Muscle layer of duodenum (tissue), 2 donors: ENCODE results near the gene RANBP10.
A peak's percentile ranks its signal among the peaks of the same experiment; 100 is the strongest.

ENCODE experiments used
- H3K27ac ChIP-seq: one replicate; pipeline ENCODE4 v1.7.0; 2013; ENCODE audit warnings: mild to moderate bottlenecking, low read length
- H3K27me3 ChIP-seq: one replicate; pipeline ENCODE4 v1.7.0; 2013; ENCODE audit warnings: low read depth, mild to moderate bottlenecking, control low read depth, low read length
- H3K36me3 ChIP-seq, 2 donors: one replicate each; pipeline ENCODE4 v1.7.0; 2013; ENCODE audit warnings: low read length in 2 of 2, control low read depth in 1 of 2, mild to moderate bottlenecking in 1 of 2; ENCODE audit not compliant: insufficient read depth in 2 of 2, control insufficient read depth in 1 of 2
- H3K4me1 ChIP-seq, 2 donors: one replicate each; pipeline ENCODE4 v1.7.0; 2013; ENCODE audit warnings: low read length in 2 of 2, mild to moderate bottlenecking in 2 of 2, control low read depth in 1 of 2, moderate library complexity in 1 of 2; ENCODE audit not compliant: insufficient read depth in 2 of 2, control insufficient read depth in 1 of 2
- H3K4me3 ChIP-seq, 2 donors: one replicate each; pipeline ENCODE4 v1.7.0; 2013; ENCODE audit warnings: low read length in 2 of 2, low read depth in 1 of 2, mild to moderate bottlenecking in 1 of 2
- H3K9me3 ChIP-seq, 2 donors: one replicate each; pipeline ENCODE4 v1.7.0; 2013; ENCODE audit warnings: low read length in 2 of 2, control low read depth in 1 of 2, mild to moderate bottlenecking in 1 of 2; ENCODE audit not compliant: control insufficient read depth in 1 of 2
- donor health status: healthy.

RANBP10 gene

GRCh38 chr16:67806428-67807147, at the start of gene RANBP10, which contains the start of gene TSNAXIP1:
Gene RANBP10 (minus strand): TSS chr16:67806560. CDS start chr16:67806536, 24 bp downstream.
Gene TSNAXIP1 (plus strand): TSS chr16:67806889. CDS start chr16:67807150, 261 bp downstream.
- Histone ChIP-seq H3K4me1 (peaks cover 11 to 21% of the 10 kb centered on the region in 2 donors), H3K36me3 (peaks cover 5 to 8% of the 10 kb centered on the region in 2 donors), H3K4me3 (peak within 1 kb of the TSS; percentile 89 to 96), H3K9me3 (no peaks in the 10 kb centered on the region), H3K27ac (peak within 1 kb of the TSS; percentile 75), H3K27me3 (no peaks in the 10 kb centered on the region)

GRCh38 chr16:67855789-67856188, 49.4 kb upstream of the RANBP10 start:
- Histone ChIP-seq H3K27me3 (no peaks in the 10 kb centered on the region), H3K4me1 (peaks cover 8 to 31% of the 10 kb centered on the region in 2 donors), H3K4me3 (no peak overlapping the region), H3K27ac (no peak overlapping the region), H3K9me3 (no peaks in the 10 kb centered on the region), H3K36me3 (peaks cover 0 to 11% of the 10 kb centered on the region in 2 donors)

GRCh38 chr16:67853670-67854069, 47.3 kb upstream of the RANBP10 start:
- Histone ChIP-seq H3K36me3 (peaks cover 0 to 6% of the 10 kb centered on the region in 2 donors), H3K4me1 (peaks cover 8 to 32% of the 10 kb centered on the region in 2 donors), H3K27me3 (no peaks in the 10 kb centered on the region), H3K27ac (no peak overlapping the region), H3K4me3 (no peak overlapping the region), H3K9me3 (no peaks in the 10 kb centered on the region)

GRCh38 chr16:67848118-67848517, 41.8 kb upstream of the RANBP10 start:
- Histone ChIP-seq H3K36me3 (peaks cover 0 to 6% of the 10 kb centered on the region in 2 donors), H3K4me3 (peak overlapping the region; percentile 84 to 97), H3K27ac (peak overlapping the region; percentile 75), H3K4me1 (peaks cover 26 to 49% of the 10 kb centered on the region in 2 donors), H3K9me3 (no peaks in the 10 kb centered on the region), H3K27me3 (no peaks in the 10 kb centered on the region)

GRCh38 chr16:67847064-67847861, 40.9 kb upstream of the RANBP10 start, which contains the start of gene CENPT:
Gene CENPT (minus strand): TSS chr16:67847693. CDS start chr16:67833859, 13,834 bp downstream.
- no peaks in the 10 kb centered on the region for H3K9me3 ChIP-seq
- no peaks in the 10 kb centered on the region for H3K27me3 ChIP-seq
- peaks cover 0 to 6% of the 10 kb centered on the region in 2 donors for H3K36me3 ChIP-seq
- H3K4me3 ChIP-seq: peak within 1 kb of the TSS; percentile 84 to 97
- peak within 1 kb of the TSS; percentile 81 for H3K27ac ChIP-seq
- peaks cover 26 to 51% of the 10 kb centered on the region in 2 donors for H3K4me1 ChIP-seq

GRCh38 chr16:67846320-67847063, 40.1 kb upstream of the RANBP10 start, which contains the start of gene NUTF2:
Gene NUTF2 (plus strand): TSS chr16:67846933. CDS start chr16:67865131, 18,198 bp downstream.
- Histone ChIP-seq H3K36me3 (peaks cover 0 to 10% of the 10 kb centered on the region in 2 donors), H3K27ac (peak within 1 kb of the TSS; percentile 81), H3K27me3 (no peaks in the 10 kb centered on the region), H3K9me3 (no peaks in the 10 kb centered on the region), H3K4me3 (peak within 1 kb of the TSS; percentile 84 to 97), H3K4me1 (peaks cover 26 to 51% of the 10 kb centered on the region in 2 donors)

- Histone ChIP-seq H3K9me3 (no peaks in the 10 kb centered on the region), H3K36me3 (peaks cover 0 to 10% of the 10 kb centered on the region in 2 donors), H3K4me1 (peaks cover 26 to 51% of the 10 kb centered on the region in 2 donors), H3K27ac (peak overlapping the region; percentile 81), H3K4me3 (peak overlapping the region; percentile 84 to 97), H3K27me3 (no peaks in the 10 kb centered on the region)
Observed at GRCh38 chr16:67846063-67846319, 39.6 kb upstream of the RANBP10 start.

- Histone ChIP-seq H3K36me3 (peaks cover 0 to 10% of the 10 kb centered on the region in 2 donors), H3K4me3 (peak overlapping the region; percentile 84 to 97), H3K27me3 (no peaks in the 10 kb centered on the region), H3K9me3 (no peaks in the 10 kb centered on the region), H3K4me1 (peaks cover 26 to 51% of the 10 kb centered on the region in 2 donors), H3K27ac (peak overlapping the region; percentile 81)
Observed at GRCh38 chr16:67845291-67846062, 39.1 kb upstream of the RANBP10 start.

GRCh38 chr16:67844497-67844896, 38.1 kb upstream of the RANBP10 start:
- H3K9me3 ChIP-seq: no peaks in the 10 kb centered on the region
- H3K27ac ChIP-seq: peak overlapping the region; percentile 61
- no peaks in the 10 kb centered on the region for H3K27me3 ChIP-seq
- H3K36me3 ChIP-seq: peaks cover 0 to 10% of the 10 kb centered on the region in 2 donors
- H3K4me3 ChIP-seq: peak overlapping the region; percentile 56 to 85
- peaks cover 26 to 51% of the 10 kb centered on the region in 2 donors for H3K4me1 ChIP-seq

- Histone ChIP-seq H3K27me3 (no peaks in the 10 kb centered on the region), H3K4me3 (peak overlapping the region; percentile 56 to 85), H3K4me1 (peaks cover 26 to 44% of the 10 kb centered on the region in 2 donors), H3K36me3 (peaks cover 0 to 10% of the 10 kb centered on the region in 2 donors), H3K9me3 (no peaks in the 10 kb centered on the region), H3K27ac (peak overlapping the region; percentile 61)
Observed at GRCh38 chr16:67843343-67843765, 37.0 kb upstream of the RANBP10 start.
